ENCODE results near the gene CCDC17. TPM values are rescaled to one million over a fixed set of nuclear protein-coding genes. Genes with fewer than 3 reads are reported as not detected.

CCDC17 gene
- total RNA-seq, 4 donors from 2014 or later: 1.0 to 4.1 (median 1.3) TPM; not detected in 1

DNA sequence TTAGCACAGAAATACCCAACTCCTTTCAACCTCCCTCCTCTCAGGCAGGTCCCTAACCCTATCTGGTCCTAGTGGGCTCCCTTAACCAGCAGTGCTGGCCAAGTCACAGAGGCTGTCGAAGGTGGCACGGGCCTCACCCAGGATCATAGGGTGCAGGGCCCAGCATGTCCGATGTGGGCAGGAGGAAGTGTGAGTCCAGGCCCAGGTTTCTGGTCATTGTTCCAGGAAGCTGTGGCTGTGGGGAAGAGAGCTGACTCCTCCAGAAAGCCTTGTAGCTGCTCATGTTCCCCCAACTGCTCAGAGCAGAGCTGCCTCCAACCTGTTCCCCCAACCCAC lies 2.4 kb downstream of the CCDC17 start:
- TF ChIP-seq, protein P1, sequence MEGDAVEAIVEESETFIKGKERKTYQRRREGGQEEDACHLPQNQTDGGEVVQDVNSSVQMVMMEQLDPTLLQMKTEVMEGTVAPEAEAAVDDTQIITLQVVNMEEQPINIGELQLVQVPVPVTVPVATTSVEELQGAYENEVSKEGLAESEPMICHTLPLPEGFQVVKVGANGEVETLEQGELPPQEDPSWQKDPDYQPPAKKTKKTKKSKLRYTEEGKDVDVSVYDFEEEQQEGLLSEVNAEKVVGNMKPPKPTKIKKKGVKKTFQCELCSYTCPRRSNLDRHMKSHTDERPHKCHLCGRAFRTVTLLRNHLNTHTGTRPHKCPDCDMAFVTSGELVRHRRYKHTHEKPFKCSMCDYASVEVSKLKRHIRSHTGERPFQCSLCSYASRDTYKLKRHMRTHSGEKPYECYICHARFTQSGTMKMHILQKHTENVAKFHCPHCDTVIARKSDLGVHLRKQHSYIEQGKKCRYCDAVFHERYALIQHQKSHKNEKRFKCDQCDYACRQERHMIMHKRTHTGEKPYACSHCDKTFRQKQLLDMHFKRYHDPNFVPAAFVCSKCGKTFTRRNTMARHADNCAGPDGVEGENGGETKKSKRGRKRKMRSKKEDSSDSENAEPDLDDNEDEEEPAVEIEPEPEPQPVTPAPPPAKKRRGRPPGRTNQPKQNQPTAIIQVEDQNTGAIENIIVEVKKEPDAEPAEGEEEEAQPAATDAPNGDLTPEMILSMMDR (IDR thresholded peaks at IDR 0.05; ENCODE audit: low read depth): no peak

- TF ChIP-seq, protein P1 (IDR thresholded peaks at IDR 0.05; ENCODE audit: low read depth): no peak
These were observed 3.0 kb downstream of the CCDC17 start for GRCh38 chr1:45620588-45621500.

DNA sequence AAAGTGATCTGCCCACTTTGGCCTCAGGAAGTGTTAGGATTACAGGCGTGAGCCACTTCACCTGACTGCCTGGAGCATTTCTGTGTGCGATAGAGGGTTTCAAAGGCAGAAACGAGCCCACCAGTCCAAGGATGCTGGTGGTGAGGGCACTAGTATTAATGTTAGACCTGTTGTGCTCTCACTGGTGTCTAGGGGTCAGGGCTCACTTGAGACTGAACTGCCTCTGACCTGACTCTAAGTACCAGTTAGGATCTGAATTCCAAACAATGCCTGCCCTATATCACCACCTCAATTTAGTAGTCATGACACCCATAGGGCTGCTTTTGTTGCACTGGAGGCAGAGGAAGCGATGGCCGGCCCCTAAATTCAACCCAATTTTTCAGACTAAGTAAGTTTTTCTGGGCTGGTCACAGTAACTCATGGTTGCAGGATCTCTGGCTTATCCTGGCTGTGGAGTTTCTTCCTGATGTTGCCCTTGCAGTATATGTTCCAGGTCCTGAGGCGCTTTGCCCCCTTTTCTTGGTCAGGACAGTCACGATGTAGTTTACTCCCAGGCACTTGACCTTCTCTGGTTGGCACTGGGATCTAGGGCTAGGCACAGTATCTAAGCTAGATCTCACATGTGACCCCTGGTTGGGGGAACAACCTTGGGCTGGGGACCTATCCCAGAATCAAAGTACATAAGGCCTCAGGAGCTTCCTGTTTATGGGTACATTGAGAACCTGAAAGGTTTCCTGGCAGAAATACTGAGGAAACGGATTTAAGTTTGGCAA lies 4.5 kb downstream of the CCDC17 start:
- TF ChIP-seq, protein P1 (IDR thresholded peaks at IDR 0.05; ENCODE audit: low read depth): no peak

DNA sequence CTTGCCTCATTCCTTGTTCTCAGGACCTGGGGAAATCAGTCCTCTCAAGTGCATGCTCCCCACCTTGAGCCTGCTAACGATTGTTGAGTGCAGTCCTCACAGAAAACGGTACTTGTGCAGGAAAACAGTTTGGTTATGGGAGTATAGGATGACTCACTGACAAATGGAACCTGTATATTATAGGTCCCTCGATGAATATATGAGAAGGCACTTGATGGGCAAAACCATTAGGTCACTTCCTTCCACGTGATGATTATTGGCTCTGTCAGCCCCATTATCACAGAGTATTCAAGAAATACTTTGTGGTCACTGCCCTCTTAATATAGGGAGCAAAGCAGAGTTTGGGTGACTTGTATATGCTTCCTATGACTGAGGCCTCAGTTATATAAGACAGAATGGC lies 6.2 kb downstream of the CCDC17 start:
- TF ChIP-seq, protein P1 (IDR thresholded peaks at IDR 0.05; ENCODE audit: low read depth): no peak

GRCh38 chr1:45615885-45616284 lies 8.0 kb downstream of the CCDC17 start:
- TF ChIP-seq, protein P1 (IDR thresholded peaks at IDR 0.05; ENCODE audit: low read depth): no peak

DNA sequence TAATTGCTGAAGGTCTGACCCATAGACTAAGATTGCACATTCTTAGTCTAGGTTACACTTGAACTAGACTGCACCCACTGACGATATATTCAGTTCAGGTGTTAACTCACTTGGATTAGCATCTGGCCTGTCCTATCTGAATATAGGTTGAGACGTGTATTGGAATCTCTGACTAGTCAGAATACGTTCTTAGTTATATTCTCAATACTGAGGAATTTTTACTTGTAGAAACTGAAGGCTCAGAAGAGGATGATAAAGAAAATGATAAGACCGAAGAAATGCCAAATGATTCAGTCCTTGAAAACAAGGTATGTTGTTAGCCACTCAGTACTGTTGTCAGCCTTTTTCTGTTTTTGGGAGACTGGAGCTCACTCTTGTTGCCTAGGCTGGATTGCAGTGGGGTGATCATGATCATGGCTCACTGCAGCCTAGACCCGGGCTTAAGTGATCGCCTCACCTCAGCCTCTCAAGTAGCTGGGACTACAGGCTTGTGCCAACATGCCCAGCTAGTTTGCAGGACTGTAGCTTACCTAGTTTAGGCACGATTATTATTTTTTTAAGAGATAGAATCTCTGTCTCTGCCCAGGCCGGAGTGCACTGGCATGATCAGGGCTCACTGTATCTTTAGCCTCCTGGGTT lies 10.8 kb downstream of the CCDC17 start:
- TF ChIP-seq, protein P1 (IDR thresholded peaks at IDR 0.05; ENCODE audit: low read depth): no peak
